SK-N-MC (cell line): ENCODE data around the gene C1QTNF3.

ENCODE experiments used
- DNase-seq: peaks from one replicate; pipeline ENCODE4 v3.0.0-alpha.2; 2011; ENCODE audit warnings: low read depth, low spot score
- H3K27ac ChIP-seq: fragments of 200-600 bp; sonication (generic); 2 replicates; pipeline ENCODE4 v1.5.1; 2016; ENCODE audit warnings: mixed run types
- H3K36me3 ChIP-seq: fragments of 200-600 bp; sonication (generic); 2 replicates; pipeline ENCODE4 v1.6.1; 2017; ENCODE audit warnings: antibody characterized with exemption, low read length, mixed read lengths; ENCODE audit not compliant: insufficient read depth
- H3K4me3 ChIP-seq: fragments of 200-600 bp; sonication (generic); 2 replicates; pipeline ENCODE4 v1.5.1; 2016
- H3K9ac ChIP-seq: fragments of 200-600 bp; sonication (generic); 2 replicates; pipeline ENCODE4 v1.8.0; 2017; ENCODE audit warnings: mixed run types, mixed read lengths; ENCODE audit not compliant: insufficient read length
- H3K9me3 ChIP-seq: fragments of 200-600 bp; sonication (generic); 2 replicates; pipeline ENCODE4 v1.6.1; 2017; ENCODE audit warnings: low read depth, mild to moderate bottlenecking, antibody characterized with exemption, low read length, moderate library complexity, mixed read lengths
- EZH2 ChIP-seq: fragments of 200-600 bp; sonication (generic); IDR thresholded peaks from one replicate; pipeline ENCODE4 v1.6.1; 2017; ENCODE audit warnings: antibody characterized with exemption
- FOXP2 ChIP-seq: optimal IDR thresholded peaks from 2 replicates; pipeline ENCODE3; 2011; ENCODE audit warnings: mild to moderate bottlenecking, moderate library complexity; ENCODE audit not compliant: insufficient read depth; ENCODE audit errors: extremely low read length, control extremely low read depth
- POLR2AphosphoS5 ChIP-seq: IDR thresholded peaks from 2 replicates; pipeline ENCODE4 v1.6.1; 2012; ENCODE audit warnings: mild to moderate bottlenecking, low read depth, low read length, borderline replicate concordance

The C1QTNF3 gene

GRCh38 chr5:34064656-34065055, 21.6 kb upstream of the C1QTNF3 start:
- Histone ChIP-seq H3K9ac (no peak overlapping the region), H3K36me3 (no peaks in the 10 kb centered on the region; the same call in 1 of the 2 replicates), H3K9me3 (no peaks in the 10 kb centered on the region), H3K27ac (no peak overlapping the region), H3K4me3 (no peak overlapping the region)
- DNase-seq: no peak
- TF ChIP-seq POLR2AphosphoS5 (no peak), EZH2 (no peak)

GRCh38 chr5:34062419-34062818, 19.4 kb upstream of the C1QTNF3 start:
- no peaks in the 10 kb centered on the region; the same call in 1 of the 2 replicates for H3K36me3 ChIP-seq
- TF ChIP-seq EZH2 (no peak), POLR2AphosphoS5 (no peak), FOXP2 (no peak)
- H3K27ac ChIP-seq: no peak overlapping the region
- no peak overlapping the region for H3K9ac ChIP-seq
- H3K4me3 ChIP-seq: no peak overlapping the region
- DNase-seq: no peak
- no peaks in the 10 kb centered on the region for H3K9me3 ChIP-seq

DNA sequence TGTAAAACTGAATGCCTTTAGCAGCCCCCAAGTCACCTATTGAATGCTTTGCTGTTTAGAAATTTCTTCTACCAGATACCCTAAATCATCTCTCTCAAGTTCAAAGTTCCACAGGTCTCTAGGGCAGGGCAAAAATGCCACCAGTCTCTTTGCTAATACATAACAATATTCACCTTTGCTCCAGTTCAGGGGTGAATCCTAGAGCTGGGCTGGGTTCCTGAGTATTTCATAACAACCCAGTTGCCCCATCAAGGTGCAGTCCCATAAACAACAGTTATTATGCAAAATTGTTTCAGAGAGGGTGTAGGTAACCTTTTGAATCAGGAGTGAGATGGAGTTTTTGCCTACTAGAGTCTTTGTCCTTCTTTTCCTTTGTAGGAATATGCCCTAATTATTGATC, 19.0 kb upstream of the C1QTNF3 start:
- Histone ChIP-seq H3K4me3 (no peak overlapping the region), H3K9ac (no peak overlapping the region), H3K27ac (no peak overlapping the region), H3K9me3 (no peaks in the 10 kb centered on the region), H3K36me3 (no peaks in the 10 kb centered on the region; the same call in 1 of the 2 replicates)
- DNase-seq: no peak
- no peak for TF ChIP-seq EZH2
- TF ChIP-seq FOXP2: no peak
- no peak for TF ChIP-seq POLR2AphosphoS5

DNA sequence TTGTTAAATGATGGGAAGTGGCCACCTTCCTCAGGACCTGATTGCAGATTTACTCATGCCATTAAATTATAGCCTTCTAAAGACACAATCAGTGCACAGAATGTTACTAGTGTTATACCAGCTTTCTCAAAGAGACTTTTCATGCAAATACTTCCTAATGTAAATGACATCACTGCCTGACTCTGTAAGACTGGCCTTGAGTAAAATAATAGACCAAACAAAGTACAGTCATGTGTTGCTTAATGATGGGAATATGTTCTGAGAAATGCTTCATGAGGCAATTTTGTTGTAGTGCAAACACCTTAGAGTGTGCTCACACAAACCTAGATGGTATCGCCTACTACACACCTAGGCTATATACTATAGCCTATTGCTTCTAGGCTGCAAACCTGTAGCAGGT, 17.0 kb upstream of the C1QTNF3 start:
- DNase-seq: no peak
- H3K36me3 ChIP-seq: no peaks in the 10 kb centered on the region
- no peak overlapping the region for H3K27ac ChIP-seq
- H3K9ac ChIP-seq: no peak overlapping the region
- no peak overlapping the region for H3K4me3 ChIP-seq
- TF ChIP-seq FOXP2 (no peak), EZH2 (no peak), POLR2AphosphoS5 (no peak)
- H3K9me3 ChIP-seq: no peaks in the 10 kb centered on the region

DNA sequence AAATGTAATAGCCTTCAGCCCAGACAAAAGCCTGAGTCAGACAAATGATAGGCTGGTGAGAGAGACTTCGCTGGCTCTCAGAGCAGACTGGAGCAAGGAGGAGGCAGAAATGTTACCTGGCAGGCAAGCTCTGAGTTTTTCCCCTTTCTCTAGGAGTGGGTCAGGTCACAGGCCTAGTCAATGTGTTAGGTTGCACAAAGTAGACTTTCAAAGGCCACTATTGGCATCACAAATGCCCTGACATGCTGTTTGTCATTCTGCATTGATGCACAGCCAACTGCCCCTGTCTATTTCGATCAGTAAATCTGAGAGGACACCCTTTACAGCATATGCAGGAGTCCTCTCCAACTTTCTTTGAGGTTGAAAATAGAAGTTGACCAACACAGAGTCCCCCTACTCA, 15.5 kb upstream of the C1QTNF3 start:
- TF ChIP-seq POLR2AphosphoS5 (no peak), EZH2 (no peak)
- H3K9me3 ChIP-seq: no peaks in the 10 kb centered on the region
- H3K4me3 ChIP-seq: no peak overlapping the region
- H3K9ac ChIP-seq: no peak overlapping the region
- no peaks in the 10 kb centered on the region for H3K36me3 ChIP-seq
- H3K27ac ChIP-seq: no peak overlapping the region
- DNase-seq: no peak

GRCh38 chr5:34057569-34057968, 14.6 kb upstream of the C1QTNF3 start:
- Histone ChIP-seq H3K27ac (no peak overlapping the region), H3K9ac (no peak overlapping the region), H3K9me3 (no peaks in the 10 kb centered on the region), H3K4me3 (no peak overlapping the region), H3K36me3 (no peaks in the 10 kb centered on the region)
- TF ChIP-seq EZH2: no peak
- no peak for TF ChIP-seq POLR2AphosphoS5
- no peak for TF ChIP-seq FOXP2
- no peak for DNase-seq

DNA sequence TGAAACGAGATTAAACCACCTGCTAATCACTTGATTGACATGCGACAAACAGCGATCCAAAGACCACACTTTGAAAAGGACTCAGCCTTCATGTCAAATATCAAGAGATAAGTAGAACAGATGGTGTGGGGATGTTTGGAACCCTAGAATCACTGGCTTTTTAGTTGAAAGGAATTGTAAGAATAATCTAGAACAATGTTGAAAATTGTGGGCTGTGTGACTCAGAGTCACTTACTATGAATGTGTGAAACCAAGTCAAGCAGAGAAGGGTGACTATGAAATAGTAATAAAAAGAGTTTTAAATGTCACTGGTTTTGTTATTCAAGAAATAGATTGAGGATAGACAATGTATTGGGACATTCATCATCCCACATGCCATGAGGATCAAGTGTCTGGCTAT, 14.1 kb upstream of the C1QTNF3 start:
- DNase-seq: no peak
- H3K36me3 ChIP-seq: no peaks in the 10 kb centered on the region
- H3K27ac ChIP-seq: no peak overlapping the region
- H3K4me3 ChIP-seq: no peak overlapping the region
- TF ChIP-seq FOXP2 (no peak), EZH2 (no peak), POLR2AphosphoS5 (no peak)
- H3K9ac ChIP-seq: no peak overlapping the region
- no peaks in the 10 kb centered on the region for H3K9me3 ChIP-seq

GRCh38 chr5:34055667-34056066, 12.7 kb upstream of the C1QTNF3 start:
- no peak for TF ChIP-seq POLR2AphosphoS5
- no peak for TF ChIP-seq FOXP2
- TF ChIP-seq EZH2: no peak
- no peak overlapping the region for H3K4me3 ChIP-seq
- no peaks in the 10 kb centered on the region; the same call in 1 of the 2 replicates for H3K36me3 ChIP-seq
- no peak overlapping the region for H3K9ac ChIP-seq
- H3K27ac ChIP-seq: no peak overlapping the region
- no peak for DNase-seq
- no peaks in the 10 kb centered on the region for H3K9me3 ChIP-seq

DNA sequence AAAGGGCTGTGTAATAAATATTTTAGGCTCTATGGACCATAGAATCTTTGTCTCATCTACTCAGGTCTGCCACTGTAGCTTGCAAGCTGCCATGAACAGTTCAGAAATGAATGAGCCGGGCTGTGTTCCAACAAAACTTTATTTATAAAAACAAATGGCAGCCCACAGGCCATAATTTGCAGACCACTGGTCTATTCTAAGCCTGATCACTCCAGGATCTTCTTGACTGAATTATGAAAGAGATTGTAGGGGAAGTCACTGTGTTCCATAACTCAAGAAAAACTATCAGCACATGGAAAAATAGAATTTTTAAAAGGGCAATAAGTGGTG, 11.4 kb upstream of the C1QTNF3 start:
- DNase-seq: no peak
- Histone ChIP-seq H3K27ac (no peak overlapping the region), H3K4me3 (no peak overlapping the region), H3K9ac (no peak overlapping the region), H3K9me3 (no peaks in the 10 kb centered on the region), H3K36me3 (no peaks in the 10 kb centered on the region; the same call in 1 of the 2 replicates)
- TF ChIP-seq EZH2: no peak
